GM19043 (cell line): ENCODE results near the gene WWP2.

Experiments used
- ATAC-seq: cut with Tn5 transposase; IDR thresholded peaks from one replicate; pipeline ENCODE4 v1.9.1; 2021; ENCODE audit warnings: low read depth; ENCODE audit not compliant: unreplicated experiment

WWP2 gene

DNA sequence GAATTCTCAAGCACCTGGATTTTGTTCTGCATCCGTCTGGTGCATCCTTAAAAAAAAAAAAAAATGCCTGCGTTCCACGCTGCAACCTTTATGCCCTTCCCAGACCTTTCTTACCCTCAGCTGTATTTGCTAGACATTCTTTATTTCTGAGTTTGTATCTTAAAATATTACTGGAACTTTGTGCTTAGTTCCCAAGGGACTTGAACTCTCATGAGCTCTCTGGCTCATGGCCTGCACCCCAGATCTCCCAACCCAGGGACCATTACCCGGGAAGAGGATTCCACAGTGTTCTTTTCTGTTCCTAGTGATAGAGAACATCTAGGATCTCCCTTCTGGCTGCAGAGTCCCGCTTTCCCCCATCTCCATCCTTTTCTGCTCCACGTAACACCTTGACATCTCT, 160.1 kb downstream of the WWP2 start:
- no peak for ATAC-seq

DNA sequence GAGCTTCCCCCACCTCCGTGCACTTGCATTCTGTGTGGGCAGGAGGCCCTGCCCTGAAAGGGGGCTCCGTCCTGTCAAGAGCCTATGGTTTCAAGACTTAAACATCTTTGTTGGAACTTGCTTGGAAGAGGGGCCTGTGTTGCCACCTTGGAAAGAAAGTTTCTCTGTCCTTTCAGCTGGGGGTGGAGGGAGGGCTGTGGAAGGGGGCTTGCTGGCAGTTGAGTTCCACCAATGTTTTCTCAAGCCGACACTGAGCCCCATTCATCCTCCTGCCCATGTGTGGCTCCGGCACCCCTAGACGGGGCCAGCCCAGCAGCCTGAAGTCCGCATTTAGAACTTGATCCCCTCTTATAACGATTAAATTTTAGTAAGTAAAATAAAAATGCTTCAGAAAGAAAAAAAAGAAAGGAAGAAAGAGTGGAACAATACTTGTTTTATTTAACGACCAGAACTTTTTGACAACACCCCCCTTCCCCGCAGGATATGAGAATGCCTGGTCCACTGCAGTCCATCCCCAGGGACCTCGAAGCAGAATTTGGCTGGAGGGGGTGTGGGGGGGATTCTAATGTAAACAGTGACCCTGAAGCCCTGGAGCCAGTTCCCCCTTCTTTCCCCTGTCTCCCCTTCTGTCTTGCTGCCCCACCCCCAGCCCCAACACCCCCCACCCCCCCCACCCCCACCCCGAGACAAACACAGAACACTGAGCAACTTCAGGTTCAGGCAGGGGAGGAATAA, 162.1 kb downstream of the WWP2 start:
- ATAC-seq = no peak

- no peak for ATAC-seq
These were observed 162.7 kb downstream of the WWP2 start for GRCh38 chr16:69924777-69925191.

DNA sequence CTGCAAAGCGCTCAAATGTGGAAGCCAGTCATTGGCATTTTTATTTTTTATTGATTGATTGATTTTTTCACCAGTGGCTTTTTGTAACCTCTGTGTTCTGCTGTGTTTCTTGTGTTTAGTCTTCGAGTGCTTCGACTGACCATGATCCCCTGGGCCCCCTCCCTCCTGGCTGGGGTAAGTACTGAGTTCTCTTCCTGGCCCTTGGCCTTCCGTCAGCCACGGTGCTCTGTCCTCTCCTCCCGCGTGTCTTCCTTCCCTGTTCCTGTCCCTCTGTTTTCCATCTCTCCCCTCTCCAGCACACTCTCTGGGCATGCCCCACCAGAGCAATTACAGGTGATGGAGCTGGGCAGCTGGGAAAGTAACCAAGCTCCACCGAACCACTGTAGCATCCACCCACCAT, 163.2 kb downstream of the WWP2 start:
- ATAC-seq = no peak

- no peak for ATAC-seq
These were observed 164.1 kb downstream of the WWP2 start for GRCh38 chr16:69926241-69926640.

DNA sequence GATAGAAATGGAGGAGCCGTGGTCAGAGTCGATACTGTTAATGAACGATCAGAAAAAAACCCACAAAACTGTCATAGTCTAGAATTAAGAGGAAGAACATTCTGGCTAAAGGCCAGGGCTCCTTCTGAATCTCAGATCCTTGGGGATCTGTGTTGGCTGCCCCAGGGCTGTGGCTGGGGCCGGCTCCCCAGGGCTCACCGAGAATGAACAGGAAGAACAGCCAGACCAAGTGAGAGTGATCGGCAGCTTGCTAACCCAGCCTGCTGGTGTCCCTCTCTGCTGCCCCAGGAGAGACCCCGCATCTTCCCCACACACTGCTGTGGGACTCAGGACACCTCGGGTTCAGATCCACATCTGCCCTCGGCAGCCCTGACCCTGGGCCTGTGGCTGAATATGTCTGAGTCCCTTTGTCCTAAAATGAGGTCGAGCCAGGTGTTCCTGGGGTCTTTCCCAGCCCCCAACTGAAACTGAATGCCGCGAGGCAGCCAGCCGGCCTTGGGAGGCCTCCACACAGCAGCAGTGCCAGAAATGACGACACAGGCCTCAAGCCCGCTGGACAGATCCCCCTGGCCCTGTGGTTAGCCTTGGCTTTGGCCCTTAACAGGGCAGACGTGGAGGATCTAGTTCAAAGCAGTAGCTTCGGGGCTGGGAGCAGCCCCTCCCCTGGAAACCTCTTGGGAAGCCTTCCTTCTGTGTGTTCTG, 165.1 kb downstream of the WWP2 start:
- ATAC-seq = no peak

DNA sequence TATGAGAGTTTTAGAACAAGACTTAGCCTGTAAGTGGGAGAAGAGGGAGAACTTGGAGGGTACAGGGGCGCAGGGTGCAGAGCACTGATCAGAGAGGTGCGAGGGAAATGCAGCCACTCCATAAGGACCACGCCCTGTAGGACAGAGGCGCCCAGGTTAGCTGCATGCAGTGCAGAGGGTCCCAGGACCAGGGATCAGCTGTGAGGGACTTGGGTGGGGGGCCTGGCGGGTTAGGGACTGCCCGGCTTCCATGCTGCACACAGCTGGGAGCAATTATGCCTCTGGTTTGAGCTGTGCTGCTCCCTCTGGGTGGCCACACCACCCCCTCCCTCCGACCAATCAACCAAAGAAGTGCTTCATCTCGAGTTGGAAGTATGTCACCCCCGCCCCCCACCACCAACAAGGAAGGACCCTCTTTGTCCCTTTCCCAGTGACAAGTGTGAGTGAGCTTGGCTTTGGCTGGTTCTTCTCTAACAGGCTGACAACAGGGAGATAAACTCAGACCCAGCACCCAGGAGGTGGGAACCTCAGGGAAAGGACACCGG, 166.8 kb downstream of the WWP2 start:
- ATAC-seq = no peak

DNA sequence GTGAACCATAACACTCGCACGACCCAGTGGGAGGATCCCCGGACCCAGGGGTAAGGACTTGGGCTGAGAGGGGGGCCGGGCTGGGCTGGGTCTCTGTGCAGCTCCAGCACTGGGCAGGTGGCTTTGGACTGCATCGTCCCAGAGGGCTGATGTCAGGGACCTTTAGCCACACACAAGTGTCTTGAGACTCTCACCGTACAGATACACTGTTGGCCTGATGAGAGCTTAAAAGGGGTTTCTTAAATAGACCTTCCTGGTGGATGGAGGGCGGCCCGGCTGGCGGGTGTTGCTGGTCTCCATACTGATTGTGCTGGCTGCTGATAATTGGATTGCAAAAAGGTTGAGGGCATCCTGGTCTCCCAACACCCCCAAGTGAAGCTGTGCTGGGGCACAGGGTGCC, 167.3 kb downstream of the WWP2 start:
- no peak for ATAC-seq

- no peak for ATAC-seq
These were observed 168.1 kb downstream of the WWP2 start for GRCh38 chr16:69930117-69930776.

DNA sequence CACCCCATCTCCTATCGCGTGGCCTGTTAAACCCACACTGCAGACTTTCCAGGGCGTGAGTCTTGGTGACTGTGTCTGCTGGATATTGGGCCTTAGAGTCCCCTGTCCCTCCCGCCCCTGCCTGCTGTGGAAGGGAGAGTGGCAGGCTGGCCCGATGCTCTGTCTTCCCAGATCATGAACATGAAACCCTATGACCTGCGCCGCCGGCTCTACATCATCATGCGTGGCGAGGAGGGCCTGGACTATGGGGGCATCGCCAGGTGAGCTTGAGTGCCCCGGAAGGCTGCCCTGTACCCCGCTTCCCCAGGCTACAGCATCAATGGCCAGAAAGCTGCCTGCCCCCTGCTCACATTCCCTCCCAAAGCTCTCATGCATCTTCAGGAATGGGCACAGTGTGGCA, 169.5 kb downstream of the WWP2 start:
- no peak for ATAC-seq

DNA sequence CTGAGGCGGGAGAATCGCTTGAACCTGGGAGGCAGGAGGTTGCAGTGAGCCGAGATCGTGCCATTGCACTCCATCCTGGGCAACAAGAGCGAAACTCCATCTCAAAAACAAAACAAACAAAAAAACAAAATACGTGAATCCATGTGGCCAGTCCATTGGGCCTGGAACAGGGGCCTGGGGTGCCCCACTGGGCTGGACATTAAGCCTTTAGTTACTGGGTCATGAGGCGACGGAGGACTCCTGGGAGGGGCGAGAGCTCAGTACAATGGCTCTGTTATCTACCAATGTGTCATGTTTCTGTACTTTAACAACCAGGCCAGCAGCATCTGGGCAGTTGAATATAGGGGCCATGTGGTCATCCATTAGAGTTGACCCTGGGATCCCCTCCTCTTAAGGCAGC, 170.1 kb downstream of the WWP2 start:
- no peak for ATAC-seq

- ATAC-seq = no peak
These were observed 170.7 kb downstream of the WWP2 start for GRCh38 chr16:69932691-69933392.

DNA sequence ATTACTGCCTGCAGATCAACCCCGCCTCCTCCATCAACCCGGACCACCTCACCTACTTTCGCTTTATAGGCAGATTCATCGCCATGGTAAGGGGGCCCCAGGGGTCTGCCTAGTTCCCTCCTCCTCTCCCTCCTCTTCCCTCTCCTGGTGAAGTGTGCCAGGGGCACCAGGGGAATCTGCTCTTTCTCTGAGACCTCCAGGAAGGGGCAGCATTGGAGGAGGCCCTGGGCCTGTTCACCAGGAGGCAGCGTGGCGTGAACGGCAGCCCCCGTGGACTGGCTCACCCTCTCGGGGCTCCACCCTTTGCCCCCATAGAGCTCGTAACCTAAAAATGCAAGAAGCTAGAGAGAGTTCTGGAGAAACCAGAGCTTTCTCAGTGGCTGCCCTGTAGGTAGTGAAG, 171.9 kb downstream of the WWP2 start:
- ATAC-seq = no peak

DNA sequence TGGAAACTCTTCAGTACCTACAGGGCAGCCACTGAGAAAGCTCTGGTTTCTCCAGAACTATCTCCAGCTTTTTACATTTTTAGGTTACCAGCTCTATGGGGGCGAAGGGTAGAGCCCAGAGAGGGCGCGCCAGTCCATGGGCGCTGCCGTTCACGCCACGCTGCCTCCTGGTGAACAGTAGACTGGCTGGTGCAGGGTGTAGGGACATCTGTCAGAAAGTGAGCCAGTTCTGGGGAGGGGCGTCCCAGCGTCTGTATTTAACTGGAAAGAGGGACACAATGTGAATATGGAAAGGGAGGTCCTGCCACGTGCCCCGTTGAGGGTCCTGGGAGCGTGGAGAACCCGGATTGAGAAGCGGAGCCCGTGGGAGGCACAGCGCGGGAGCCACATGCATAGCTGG, 172.6 kb downstream of the WWP2 start:
- no peak for ATAC-seq

DNA sequence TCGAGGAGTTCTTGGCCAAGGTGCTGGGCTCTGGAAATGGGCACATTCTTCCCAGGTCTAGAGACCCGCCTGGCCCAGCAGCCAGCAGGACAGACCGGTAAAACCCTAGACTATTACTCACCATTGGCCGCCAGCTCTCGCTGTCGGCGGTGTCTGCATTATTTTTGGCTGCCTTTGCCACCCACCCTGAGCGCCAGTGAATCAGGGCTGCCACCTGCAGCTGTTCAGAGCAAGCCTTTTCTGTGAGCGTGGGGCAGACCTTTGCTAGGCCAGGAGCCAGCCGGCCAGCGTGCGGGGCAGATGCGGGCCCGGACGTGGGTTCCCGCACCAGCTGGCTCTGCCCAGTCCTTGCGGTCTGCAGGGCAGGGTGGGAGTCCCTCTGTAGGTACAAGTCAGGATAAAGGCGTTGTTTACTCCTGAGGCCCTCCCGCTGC, 173.2 kb downstream of the WWP2 start:
- no peak for ATAC-seq

- no peak for ATAC-seq
These were observed 173.6 kb downstream of the WWP2 start for GRCh38 chr16:69935740-69936139.

- ATAC-seq = no peak
These were observed 174.1 kb downstream of the WWP2 start for GRCh38 chr16:69936252-69936651.

GRCh38 chr16:69936751-69937211, 174.6 kb downstream of the WWP2 start:
- no peak for ATAC-seq

GRCh38 chr16:69937465-69937951, 175.4 kb downstream of the WWP2 start:
- ATAC-seq = no peak

DNA sequence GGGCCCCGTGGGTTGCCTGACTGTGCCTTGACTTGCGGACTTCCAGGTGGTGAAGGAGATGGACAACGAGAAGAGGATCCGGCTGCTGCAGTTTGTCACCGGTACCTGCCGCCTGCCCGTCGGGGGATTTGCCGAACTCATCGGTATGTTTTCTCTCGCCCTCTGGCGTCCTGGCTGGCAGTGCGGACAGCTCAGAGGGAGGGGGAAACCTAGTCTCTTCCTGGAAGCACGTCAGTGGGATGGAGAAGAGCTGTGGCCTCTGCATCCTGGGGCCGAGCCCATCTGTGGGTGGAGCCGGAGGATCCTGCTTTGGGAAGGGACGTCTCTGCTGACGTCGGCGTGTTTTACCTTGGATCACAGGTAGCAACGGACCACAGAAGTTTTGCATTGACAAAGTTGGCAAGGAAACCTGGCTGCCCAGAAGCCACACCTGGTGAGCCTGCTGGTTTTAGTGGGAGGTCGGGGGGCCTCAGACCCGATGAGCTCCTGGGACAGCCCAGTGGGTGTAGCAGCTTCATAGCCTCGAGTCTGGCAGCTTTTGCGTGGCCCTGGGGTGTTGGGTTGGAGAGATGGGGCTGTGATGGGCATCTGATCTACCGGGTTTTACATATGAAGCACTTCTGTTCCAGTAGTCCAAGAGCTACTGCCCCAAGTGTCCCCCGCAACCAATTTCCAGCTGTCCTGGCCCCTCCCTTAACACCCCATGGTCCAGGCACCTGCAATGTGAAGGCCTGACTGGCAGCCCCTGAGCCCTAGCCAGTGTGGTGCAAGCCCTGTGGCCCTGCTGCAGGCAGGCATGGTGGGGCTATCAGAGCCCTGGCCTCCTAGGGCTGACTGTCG, 177.1 kb downstream of the WWP2 start:
- no peak for ATAC-seq
